Mesenchymal stem cell (in vitro differentiated cells and primary cell): ENCODE data around the gene FOXL1.
A peak's percentile ranks its signal among the peaks of the same experiment; 100 is the strongest.
"Not testable (repeated sequence)": the region's sequence is repeated elsewhere in the genome, so short reads cannot be mapped to it uniquely, and the experiment has no call there.

Source experiments
- DNase-seq: peaks from one replicate; pipeline ENCODE4 v3.0.0-alpha.2; 2013
- H2AFZ ChIP-seq: one replicate; pipeline ENCODE4 v1.6.1; 2013; ENCODE audit warnings: low read depth, mild to moderate bottlenecking, control low read depth, inconsistent platforms, low read length, moderate library complexity
- H2AK5ac ChIP-seq: 2 replicates; pipeline ENCODE4 v1.6.1; 2013; ENCODE audit warnings: low read length, moderate library complexity, mild to moderate bottlenecking, inconsistent platforms; ENCODE audit not compliant: severe bottlenecking
- H2BK120ac ChIP-seq: one replicate; pipeline ENCODE4 v1.6.1; 2013; ENCODE audit warnings: low read depth, mild to moderate bottlenecking, inconsistent platforms, low read length, moderate library complexity
- H2BK12ac ChIP-seq, 2 experiments: one replicate each; pipeline ENCODE4 v1.6.1; 2013; ENCODE audit warnings: inconsistent platforms in 2 of 2, low read length in 2 of 2, mild to moderate bottlenecking in 2 of 2, moderate library complexity in 2 of 2, control low read depth in 1 of 2
- H2BK15ac ChIP-seq: one replicate; pipeline ENCODE4 v1.6.1; 2013; ENCODE audit warnings: mild to moderate bottlenecking, low read depth, inconsistent platforms; ENCODE audit not compliant: poor library complexity, severe bottlenecking
- H2BK5ac ChIP-seq: 2 replicates; pipeline ENCODE4 v1.6.1; 2013; ENCODE audit warnings: low read depth, mild to moderate bottlenecking, low read length, control low read depth, inconsistent platforms; ENCODE audit not compliant: poor library complexity, severe bottlenecking
- H3K14ac ChIP-seq, 2 experiments: one replicate each; pipeline ENCODE4 v1.6.1; 2013; ENCODE audit warnings: inconsistent platforms in 2 of 2, low read length in 2 of 2, control low read depth in 1 of 2, mild to moderate bottlenecking in 1 of 2, moderate library complexity in 1 of 2
- H3K18ac ChIP-seq, 2 experiments: one replicate each; pipeline ENCODE4 v1.6.1; 2013; ENCODE audit warnings: inconsistent platforms in 2 of 2, low read length in 2 of 2, control low read depth in 1 of 2, low read depth in 1 of 2, mild to moderate bottlenecking in 1 of 2
- H3K23ac ChIP-seq, 2 experiments: one replicate each; pipeline ENCODE4 v1.6.1; 2013; ENCODE audit warnings: inconsistent platforms in 2 of 2, low read length in 2 of 2, mild to moderate bottlenecking in 2 of 2, moderate library complexity in 2 of 2, control low read depth in 1 of 2
- H3K27ac ChIP-seq: 2 replicates; pipeline ENCODE4 v1.5.1; 2013; ENCODE audit warnings: mild to moderate bottlenecking, moderate library complexity, low read length, control low read depth, inconsistent platforms; ENCODE audit not compliant: poor library complexity, severe bottlenecking
- H3K27me3 ChIP-seq, 2 experiments: 2 replicates each; pipeline versions ENCODE4 v1.6.1 to v1.7.0; 2013; ENCODE audit warnings: low read length in 2 of 2, mild to moderate bottlenecking in 2 of 2, moderate library complexity in 2 of 2, control low read depth in 1 of 2, inconsistent platforms in 1 of 2; ENCODE audit not compliant: control insufficient read depth in 1 of 2, insufficient read depth in 1 of 2
- H3K36me3 ChIP-seq, 2 experiments: 2 replicates each; pipeline versions ENCODE4 v1.6.1 to v1.7.0; 2013; ENCODE audit warnings: low read length in 2 of 2, control low read depth in 1 of 2, inconsistent platforms in 1 of 2, low read depth in 1 of 2, mild to moderate bottlenecking in 1 of 2; ENCODE audit not compliant: insufficient read depth in 2 of 2, control insufficient read depth in 1 of 2
- H3K4ac ChIP-seq, 2 experiments: one replicate each; pipeline ENCODE4 v1.6.1; 2013; ENCODE audit warnings: inconsistent platforms in 2 of 2, low read length in 2 of 2, mild to moderate bottlenecking in 2 of 2, moderate library complexity in 2 of 2, control low read depth in 1 of 2, low read depth in 1 of 2
- H3K4me1 ChIP-seq: 2 replicates; pipeline ENCODE4 v1.6.1; 2013; ENCODE audit warnings: low read depth, low read length, control low read depth; ENCODE audit not compliant: control insufficient read depth, insufficient read depth
- H3K4me2 ChIP-seq: 2 replicates; pipeline ENCODE4 v1.6.1; 2013; ENCODE audit warnings: low read length, mild to moderate bottlenecking, inconsistent platforms; ENCODE audit not compliant: poor library complexity, severe bottlenecking
- H3K4me3 ChIP-seq, 2 experiments: 2 replicates each; pipeline versions ENCODE4 v1.5.1 to v1.7.0; 2013; ENCODE audit warnings: low read length in 2 of 2, mild to moderate bottlenecking in 2 of 2, control low read depth in 1 of 2, low read depth in 1 of 2; ENCODE audit not compliant: insufficient read depth in 1 of 2
- H3K79me1 ChIP-seq: replicated peaks from 2 replicates; pipeline ENCODE4 v1.6.1; 2013; ENCODE audit warnings: mild to moderate bottlenecking, control low read depth, low read length, inconsistent platforms; ENCODE audit not compliant: poor library complexity, severe bottlenecking
- H3K9ac ChIP-seq: 2 replicates; pipeline ENCODE4 v1.7.0; 2013; ENCODE audit warnings: mild to moderate bottlenecking, low read length, moderate library complexity
- H3K9me3 ChIP-seq: 2 replicates; pipeline ENCODE4 v1.7.0; 2013; ENCODE audit warnings: mild to moderate bottlenecking, low read length; ENCODE audit not compliant: control insufficient read depth
- H4K8ac ChIP-seq: one replicate; pipeline ENCODE4 v1.6.1; 2013; ENCODE audit warnings: inconsistent platforms, mild to moderate bottlenecking, low read length, moderate library complexity
- H4K91ac ChIP-seq: one replicate; pipeline ENCODE4 v1.6.1; 2013; ENCODE audit warnings: mild to moderate bottlenecking, low read length, inconsistent platforms
- WGBS: methylation state at CpG from one replicate; pipeline ENCODE4 v1.1.7; 2013; ENCODE audit warnings: mixed read lengths; 5-methylcytosine and 5-hydroxymethylcytosine counted together

The FOXL1 gene

DNA sequence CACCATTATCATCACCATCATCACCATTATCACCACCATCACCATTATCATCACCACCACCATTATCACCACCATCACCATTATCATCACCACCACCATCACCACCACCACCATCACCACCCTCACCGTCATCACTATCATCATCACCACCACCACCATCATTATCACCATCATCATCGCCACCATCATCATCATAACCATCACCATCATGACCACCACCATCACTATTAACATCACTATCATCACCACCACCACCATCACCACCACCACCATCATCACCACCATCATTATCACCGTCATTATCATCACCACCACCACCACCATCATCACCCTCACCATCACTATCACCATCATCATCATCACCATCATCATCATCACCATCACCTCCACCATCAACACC, 9.1 kb downstream of the FOXL1 start:
- no peak overlapping the region for H2AK5ac ChIP-seq
- DNase-seq = no peak
- H4K91ac ChIP-seq = no peak overlapping the region
- no peak overlapping the region for H2BK5ac ChIP-seq
- H3K27me3 ChIP-seq = no peaks in the 10 kb centered on the region
- H3K4me3 ChIP-seq = no peak overlapping the region
- WGBS = 90% methylated on average over 3 of the region's 3 CpGs
- H3K9ac ChIP-seq = no peak overlapping the region
- no peak overlapping the region for H2BK12ac ChIP-seq
- H3K36me3 ChIP-seq = no peaks in the 10 kb centered on the region
- H2BK15ac ChIP-seq = no peak overlapping the region
- no peak overlapping the region for H3K18ac ChIP-seq
- no peaks in the 10 kb centered on the region for H3K9me3 ChIP-seq
- no peak overlapping the region for H4K8ac ChIP-seq
- no peak overlapping the region for H3K23ac ChIP-seq
- H3K4ac ChIP-seq = no peak overlapping the region
- no peak overlapping the region for H3K4me2 ChIP-seq
- H3K4me1 ChIP-seq = peaks cover 26% of the 10 kb centered on the region
- H2BK120ac ChIP-seq = no peak overlapping the region
- peaks cover 8% of the 10 kb centered on the region for H3K79me1 ChIP-seq
- H3K14ac ChIP-seq = no peak overlapping the region
- H3K27ac ChIP-seq = no peak overlapping the region
- H2AFZ ChIP-seq = no peak overlapping the region

- H3K4me2 ChIP-seq, H2AK5ac ChIP-seq, H3K18ac ChIP-seq, H3K27ac ChIP-seq, H4K8ac ChIP-seq, H2AFZ ChIP-seq, DNase-seq, H3K4ac ChIP-seq, H2BK12ac ChIP-seq, H3K9ac ChIP-seq, H3K79me1 ChIP-seq, H3K27me3 ChIP-seq, H2BK5ac ChIP-seq, H3K4me3 ChIP-seq, H3K9me3 ChIP-seq, H3K36me3 ChIP-seq, H3K14ac ChIP-seq, H2BK15ac ChIP-seq, H3K23ac ChIP-seq, H2BK120ac ChIP-seq, H4K91ac ChIP-seq: not testable (repeated sequence)
- WGBS = 89% methylated on average over 3 of the region's 3 CpGs
- peaks cover 26% of the 10 kb centered on the region for H3K4me1 ChIP-seq
Measured at GRCh38 chr16:86587955-86588354, 9.6 kb downstream of the FOXL1 start.

DNA sequence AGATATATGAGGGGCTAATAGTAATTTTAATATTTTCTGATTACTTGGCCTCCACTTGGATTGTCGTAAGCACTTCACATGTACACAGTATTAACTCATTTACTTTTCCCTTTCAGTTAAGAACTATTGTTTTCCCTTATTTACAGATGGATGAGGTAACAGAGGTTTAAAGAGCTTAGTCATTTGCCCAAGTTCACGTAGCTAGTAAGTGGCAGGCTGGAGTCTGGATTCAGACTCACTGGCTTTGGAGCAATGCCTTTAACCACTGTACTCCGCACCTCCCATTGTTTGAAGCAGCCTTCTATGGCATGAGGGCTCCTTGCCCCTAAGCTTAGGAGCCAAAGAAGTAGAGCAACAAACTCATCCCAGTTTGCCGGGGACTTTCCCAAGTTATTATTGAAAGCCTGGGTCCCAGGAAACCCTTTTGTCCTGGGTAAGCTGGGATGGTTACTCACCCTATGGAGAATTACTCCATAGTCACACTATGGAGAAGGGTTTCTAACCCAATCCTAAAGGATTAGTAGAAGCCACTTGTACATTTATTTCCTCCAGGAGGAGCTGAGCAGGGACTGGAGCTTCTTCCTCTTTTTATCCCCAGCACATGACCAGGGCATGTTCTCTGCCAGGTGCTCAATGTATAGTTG, 12.3 kb downstream of the FOXL1 start:
- Histone ChIP-seq H2BK15ac (peak overlapping the region; percentile 60), H2BK120ac (no peak overlapping the region), H3K27me3 (peaks cover 0 to 24% of the 10 kb centered on the region in 2 experiments), H2BK5ac (no peak overlapping the region), H4K91ac (no peak overlapping the region), H3K9ac (peak overlapping the region; percentile 34), H3K23ac (no peak overlapping the region), H3K4ac (no peak overlapping the region), H2AK5ac (peak overlapping the region; percentile 29), H3K36me3 (no peaks in the 10 kb centered on the region), H3K9me3 (no peaks in the 10 kb centered on the region), H3K4me1 (peaks cover 15% of the 10 kb centered on the region), H3K79me1 (peaks cover 2% of the 10 kb centered on the region), H3K14ac (no peak overlapping the region), H3K27ac (peak overlapping the region; percentile 13), H3K4me3 (no peak overlapping the region), H3K18ac (no peak overlapping the region), H3K4me2 (no peak overlapping the region), H2BK12ac (no peak overlapping the region), H4K8ac (no peak overlapping the region), H2AFZ (no peak overlapping the region)
- 47% methylated on average over 3 of the region's 4 CpGs for WGBS
- peak; percentile 84 for DNase-seq

DNA sequence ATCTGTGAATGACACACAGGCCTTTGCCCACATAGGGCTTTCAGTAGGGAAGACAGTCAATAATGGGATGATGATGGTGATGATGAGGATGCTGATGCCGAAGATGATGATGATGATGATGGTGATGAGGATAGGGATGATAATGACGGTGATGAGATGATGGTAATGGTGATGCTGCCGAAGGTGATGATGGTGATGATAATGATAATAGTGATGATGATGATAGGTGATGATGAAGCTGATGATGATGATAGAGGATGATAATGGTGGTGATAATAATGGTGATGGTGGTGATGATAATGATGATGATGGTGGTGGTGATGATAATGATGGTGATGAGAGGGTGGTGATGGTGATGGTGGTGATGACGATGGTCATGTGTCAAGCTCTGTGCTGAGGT, 12.9 kb downstream of the FOXL1 start:
- Histone ChIP-seq H4K91ac (no peak overlapping the region), H3K14ac (no peak overlapping the region), H2BK12ac (no peak overlapping the region), H4K8ac (no peak overlapping the region), H3K9me3 (no peaks in the 10 kb centered on the region), H2AK5ac (no peak overlapping the region), H2BK120ac (no peak overlapping the region), H3K9ac (no peak overlapping the region), H3K79me1 (peaks cover 2% of the 10 kb centered on the region), H3K4ac (no peak overlapping the region), H2AFZ (no peak overlapping the region), H2BK5ac (no peak overlapping the region), H3K4me2 (no peak overlapping the region), H3K27me3 (peaks cover 0 to 29% of the 10 kb centered on the region in 2 experiments), H3K27ac (no peak overlapping the region), H3K36me3 (no peaks in the 10 kb centered on the region), H3K23ac (no peak overlapping the region), H3K4me1 (peaks cover 17% of the 10 kb centered on the region), H3K4me3 (no peak overlapping the region), H3K18ac (no peak overlapping the region), H2BK15ac (no peak overlapping the region)
- WGBS = 94% methylated on average over 4 of the region's 4 CpGs
- DNase-seq = no peak
